Esophagus squamous epithelium (tissue), 5 donors: ENCODE results near the gene CCKAR. TPM values are rescaled to one million over a fixed set of nuclear protein-coding genes. Genes with fewer than 3 reads are reported as not detected.

Experiments used
- DNase-seq: peaks from one replicate; lab custom pipeline; 2025; lab: John Stamatoyannopoulos, UW
- H3K27ac ChIP-seq, 4 donors: fragments of 200-600 bp; sonication (generic); one replicate each; pipeline ENCODE4 v1.5.1; 2016 to 2019; ENCODE audit warnings: mild to moderate bottlenecking in 1 of 4
- H3K27me3 ChIP-seq, 4 donors: fragments of 200-600 bp; sonication (generic); 1 replicate in 3 of 4; 2 replicates in 1 of 4; pipeline versions ENCODE4 v1.5.1 to v1.6.0; 2017 to 2021; ENCODE audit warnings: antibody characterized with exemption in 1 of 4
- H3K36me3 ChIP-seq, 3 donors: fragments of 200-600 bp; sonication (generic); one replicate each; pipeline ENCODE4 v1.5.1; 2016 to 2019
- H3K4me1 ChIP-seq, 3 donors: fragments of 200-600 bp; sonication (generic); one replicate each; pipeline ENCODE4 v1.5.1; 2017 to 2019
- H3K4me3 ChIP-seq, 4 donors: fragments of 200-600 bp; sonication (generic); 1 replicate in 3 of 4; 2 replicates in 1 of 4; pipeline ENCODE4 v1.5.1; 2016 to 2019; ENCODE audit warnings: mild to moderate bottlenecking in 2 of 4, moderate library complexity in 1 of 4
- H3K9me3 ChIP-seq, 3 donors: fragments of 200-600 bp; sonication (generic); one replicate each; pipeline ENCODE4 v1.5.1; 2016 to 2019
- CTCF ChIP-seq, 6 experiments: fragments of 450-650 bp in 4 of 6; fragments of 200-600 bp in 2 of 6; sonication (generic) in 2 of 6; IDR thresholded peaks; one replicate each; pipeline ENCODE4 v1.5.1; 2016 to 2019; ENCODE audit warnings: antibody characterized with exemption in 6 of 6, mild to moderate bottlenecking in 4 of 6, moderate library complexity in 4 of 6
- POLR2A ChIP-seq, 4 donors: fragments of 450-650 bp; IDR thresholded peaks; one replicate each; pipeline ENCODE4 v1.6.1; 2017; ENCODE audit warnings: antibody characterized with exemption in 4 of 4, mild to moderate bottlenecking in 4 of 4, moderate library complexity in 3 of 4
- WGBS, 2 donors: methylation state at CpG; one replicate each; pipeline ENCODE4 v1.1.5; 2018; 5-methylcytosine and 5-hydroxymethylcytosine counted together
- intact Hi-C: fragments of 100-400 bp; cut with DNase I; formaldehyde crosslinking; loops from one replicate; pipeline ENCODE4 v1.15.0; 2022
- total RNA-seq, 4 donors: library from RNA; depleted of rRNA; stranded (reverse); fragments of >200 nt; gene quantifications; one replicate each; pipeline ENCODE4 v1.1.0, GENCODE V29; 2016
- donor health status: DM: yes; HTN: yes; CAD: no.

CCKAR gene
- total RNA-seq, 4 donors from 2014 or later = not detected

GRCh38 chr4:26459756-26460530, 30.3 kb downstream of the CCKAR start:
- peaks cover 0 to 5% (median 0%) of the 10 kb centered on the region in 4 donors for H3K27me3 ChIP-seq
- DNase-seq = no peak
- 90 to 100% methylated on average over 9 to 12 of the region's 13 CpGs for WGBS, 2 donors
- H3K27ac ChIP-seq = no peak overlapping the region
- no peaks in the 10 kb centered on the region for H3K36me3 ChIP-seq
- intact Hi-C loops = loop anchor here (10.0 kb wide), 2 partner anchors 255 to 545 kb away; no protein-coding TSS in a partner anchor
- H3K4me1 ChIP-seq = peaks cover 0 to 5% (median 0%) of the 10 kb centered on the region in 3 donors
- no peaks in the 10 kb centered on the region for H3K9me3 ChIP-seq
- H3K4me3 ChIP-seq = no peak overlapping the region
- no peak for TF ChIP-seq POLR2A (IDR thresholded peaks at IDR 0.05)
- no peak for TF ChIP-seq CTCF (IDR thresholded peaks at IDR 0.05)

GRCh38 chr4:26459054-26459755, 31.1 kb downstream of the CCKAR start:
- peaks cover 0 to 3% (median 0%) of the 10 kb centered on the region in 3 donors for H3K9me3 ChIP-seq
- WGBS, 2 donors = 25 to 30% methylated on average over 19 of the region's 19 CpGs
- no peak overlapping the region for H3K4me3 ChIP-seq
- peaks cover 0 to 5% (median 0%) of the 10 kb centered on the region in 3 donors for H3K4me1 ChIP-seq
- H3K27ac ChIP-seq = no peak overlapping the region
- H3K36me3 ChIP-seq = no peaks in the 10 kb centered on the region
- intact Hi-C loops = loop anchor here (10.0 kb wide), 1 partner anchor 256 kb away; no protein-coding TSS in a partner anchor
- no peak for DNase-seq
- peaks cover 0 to 5% (median 0%) of the 10 kb centered on the region in 4 donors for H3K27me3 ChIP-seq
- TF ChIP-seq CTCF (IDR thresholded peaks at IDR 0.05) (peak in 5 of 6 experiments; percentile 39 to 65 (median 44)), POLR2A (IDR thresholded peaks at IDR 0.05) (no peak)

- Histone ChIP-seq H3K4me1 (peaks cover 0 to 4% (median 0%) of the 10 kb centered on the region in 3 donors), H3K27ac (no peak overlapping the region), H3K27me3 (no peaks in the 10 kb centered on the region), H3K4me3 (no peak overlapping the region), H3K36me3 (no peaks in the 10 kb centered on the region), H3K9me3 (peaks cover 0 to 7% (median 0%) of the 10 kb centered on the region in 3 donors)
- WGBS, 2 donors = 63 to 76% methylated on average over 6 to 7 of the region's 7 CpGs
- intact Hi-C loops = loop anchor here (10.0 kb wide), 1 partner anchor 257 kb away; no protein-coding TSS in a partner anchor
- no peak for TF ChIP-seq CTCF (IDR thresholded peaks at IDR 0.05)
- no peak for TF ChIP-seq POLR2A (IDR thresholded peaks at IDR 0.05)
- DNase-seq = no peak
Measured at GRCh38 chr4:26458157-26458561, 32.1 kb downstream of the CCKAR start.

- 86 to 89% methylated on average over 6 of the region's 6 CpGs for WGBS, 2 donors
- Histone ChIP-seq H3K4me1 (no peaks in the 10 kb centered on the region), H3K4me3 (no peak overlapping the region), H3K27ac (no peak overlapping the region), H3K27me3 (no peaks in the 10 kb centered on the region), H3K36me3 (no peaks in the 10 kb centered on the region), H3K9me3 (peaks cover 0 to 7% (median 0%) of the 10 kb centered on the region in 3 donors)
- no peak for DNase-seq
- intact Hi-C loops = loop anchor here (10.0 kb wide), 1 partner anchor 257 kb away; no protein-coding TSS in a partner anchor
- TF ChIP-seq CTCF (IDR thresholded peaks at IDR 0.05) = no peak
- TF ChIP-seq POLR2A (IDR thresholded peaks at IDR 0.05) = no peak
Measured at GRCh38 chr4:26457412-26457811, 32.9 kb downstream of the CCKAR start.
